Common myeloid progenitor, CD34-positive (primary cell): ENCODE measurements around the gene KLHL29.

ENCODE experiments used
- CTCF ChIA-PET: fragments of 350-600 bp; sonication (Branson Sonifier 250); formaldehyde crosslinking; loops from one replicate; lab custom pipeline; 2021; ENCODE audit warnings: antibody characterized with exemption; lab: Charles Lee
- POLR2A ChIA-PET: fragments of 350-600 bp; sonication (Branson Sonifier 250); formaldehyde crosslinking; loops from one replicate; lab custom pipeline; 2021; ENCODE audit warnings: antibody characterized with exemption; lab: Charles Lee
- DNase-seq, 3 donors: peaks; one replicate each; pipeline versions ENCODE4 v3.0.0 to v3.0.0-alpha.2; 2013
- H3K27ac ChIP-seq, 2 experiments: 1 replicate in 1 of 2; 2 replicates in 1 of 2; pipeline ENCODE4 v1.7.0; 2013; ENCODE audit warnings: inconsistent platforms in 2 of 2, low read length in 2 of 2, mild to moderate bottlenecking in 2 of 2, low read depth in 1 of 2, moderate library complexity in 1 of 2; ENCODE audit not compliant: severe bottlenecking in 2 of 2, insufficient read depth in 1 of 2, poor library complexity in 1 of 2
- H3K27me3 ChIP-seq, 5 experiments: replicated peaks in 2 of 5; 1 replicate in 3 of 5; 2 replicates in 2 of 5; pipeline versions ENCODE4 v1.6.1 to v1.7.0; 2013; ENCODE audit warnings: low read length in 4 of 5, mild to moderate bottlenecking in 2 of 5, moderate library complexity in 2 of 5, inconsistent platforms in 1 of 5; ENCODE audit not compliant: insufficient read depth in 5 of 5, control insufficient read depth in 4 of 5
- H3K36me3 ChIP-seq, 4 experiments: 1 replicate in 2 of 4; 2 replicates in 2 of 4; pipeline versions ENCODE4 v1.6.1 to v1.7.0; 2013; ENCODE audit warnings: low read length in 3 of 4, control low read depth in 1 of 4, mild to moderate bottlenecking in 1 of 4; ENCODE audit not compliant: control insufficient read depth in 4 of 4, insufficient read depth in 4 of 4
- H3K4me1 ChIP-seq, 4 experiments: 1 replicate in 3 of 4; 2 replicates in 1 of 4; pipeline versions ENCODE4 v1.6.1 to v1.7.1; 2013; ENCODE audit warnings: low read length in 3 of 4, mild to moderate bottlenecking in 3 of 4, control low read depth in 1 of 4, inconsistent platforms in 1 of 4, moderate library complexity in 1 of 4; ENCODE audit not compliant: control insufficient read depth in 4 of 4, insufficient read depth in 4 of 4; ENCODE audit errors: control extremely low read depth in 1 of 4
- H3K4me3 ChIP-seq, 7 experiments: 1 replicate in 4 of 7; 2 replicates in 3 of 7; pipeline versions ENCODE4 v1.5.1 to v1.7.0; 2013; ENCODE audit warnings: mild to moderate bottlenecking in 7 of 7, low read length in 6 of 7, moderate library complexity in 6 of 7, inconsistent platforms in 2 of 7, low read depth in 2 of 7, control low read depth in 1 of 7; ENCODE audit not compliant: insufficient read depth in 4 of 7, control insufficient read depth in 1 of 7; ENCODE audit errors: extremely low read depth in 1 of 7
- H3K9me3 ChIP-seq, 5 experiments: 1 replicate in 4 of 5; 2 replicates in 1 of 5; pipeline versions ENCODE4 v1.6.1 to v1.7.1; 2013; ENCODE audit warnings: low read length in 4 of 5, mild to moderate bottlenecking in 2 of 5, inconsistent platforms in 1 of 5, low read depth in 1 of 5, moderate library complexity in 1 of 5; ENCODE audit not compliant: control insufficient read depth in 4 of 5, insufficient read depth in 2 of 5; ENCODE audit errors: control extremely low read depth in 1 of 5
- WGBS: methylation state at CpG from one replicate; pipeline ENCODE4 v1.1.5; 2013; ENCODE audit not compliant: insufficient coverage; 5-methylcytosine and 5-hydroxymethylcytosine counted together

The KLHL29 gene

DNA sequence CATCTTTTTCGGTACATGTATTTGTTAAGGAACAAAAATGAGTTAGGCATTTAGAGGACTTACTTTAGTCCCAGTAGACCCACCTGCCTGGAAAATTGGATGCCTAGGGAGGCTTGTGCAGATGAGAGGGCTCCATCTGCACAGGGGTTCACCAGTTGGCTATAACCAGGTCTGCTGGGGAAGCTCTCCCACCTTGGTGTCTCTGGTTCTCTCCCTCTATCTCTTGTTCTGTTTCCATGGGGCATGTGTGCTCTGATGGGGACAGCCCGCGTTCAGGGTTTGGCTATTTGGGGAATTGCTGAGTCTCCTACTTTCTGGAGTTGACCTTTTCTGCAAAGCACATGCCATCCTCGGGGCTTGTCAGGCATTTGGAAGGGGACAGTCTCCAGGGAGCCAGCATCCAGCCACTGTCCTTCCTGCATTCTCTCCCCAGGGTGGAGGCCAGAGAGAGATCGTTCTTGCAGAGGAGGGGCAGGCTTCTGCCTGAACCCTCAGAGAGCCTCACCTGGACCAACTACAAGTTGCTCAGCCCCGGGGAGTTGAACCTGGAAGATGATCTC lies 157.3 kb downstream of the KLHL29 start:
- WGBS = 95% methylated on average over 6 of the region's 6 CpGs
- POLR2A ChIA-PET = no interaction called here
- CTCF ChIA-PET = no interaction called here
- H3K27me3 ChIP-seq = peaks cover 0 to 31% (median 14%) of the 10 kb centered on the region in 5 experiments
- H3K9me3 ChIP-seq = no peaks in the 10 kb centered on the region
- H3K36me3 ChIP-seq = no peaks in the 10 kb centered on the region
- H3K4me3 ChIP-seq = no peak overlapping the region
- peaks cover 0 to 8% (median 0%) of the 10 kb centered on the region in 4 experiments for H3K4me1 ChIP-seq
- no peak overlapping the region for H3K27ac ChIP-seq
- DNase-seq = no peak

DNA sequence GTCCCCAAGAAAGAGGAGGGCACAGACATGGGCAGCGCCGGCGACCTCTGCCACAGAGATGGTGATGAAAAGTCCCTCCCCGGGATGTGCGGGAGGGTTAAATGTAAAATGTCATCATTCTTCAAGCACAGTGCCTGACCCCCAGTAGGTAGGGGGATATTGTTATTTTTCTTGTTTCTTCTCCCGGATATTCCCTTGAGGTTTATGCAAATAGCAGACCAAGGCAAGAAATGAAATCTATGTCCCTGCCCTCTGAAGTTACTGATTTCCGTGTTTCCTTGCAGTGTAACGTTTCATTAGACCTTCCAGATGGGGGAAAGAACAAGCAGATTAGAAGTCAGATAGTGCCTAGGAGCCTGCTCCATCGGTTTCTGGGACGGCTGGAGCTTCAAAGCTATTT lies 158.3 kb downstream of the KLHL29 start:
- H3K27ac ChIP-seq = no peak overlapping the region
- H3K9me3 ChIP-seq = no peaks in the 10 kb centered on the region
- H3K4me3 ChIP-seq = no peak overlapping the region
- H3K27me3 ChIP-seq = peaks cover 0 to 29% (median 14%) of the 10 kb centered on the region in 5 experiments
- H3K4me1 ChIP-seq = peaks cover 0 to 8% (median 0%) of the 10 kb centered on the region in 4 experiments
- 89% methylated on average over 8 of the region's 10 CpGs for WGBS
- DNase-seq = no peak
- CTCF ChIA-PET = no interaction called here
- no peaks in the 10 kb centered on the region for H3K36me3 ChIP-seq
- POLR2A ChIA-PET = no interaction called here

GRCh38 chr2:23543728-23544127 lies 158.7 kb downstream of the KLHL29 start:
- Histone ChIP-seq H3K4me3 (no peak overlapping the region), H3K27ac (no peak overlapping the region), H3K27me3 (peaks cover 0 to 30% (median 14%) of the 10 kb centered on the region in 5 experiments), H3K36me3 (no peaks in the 10 kb centered on the region), H3K9me3 (no peaks in the 10 kb centered on the region), H3K4me1 (peaks cover 0 to 8% (median 0%) of the 10 kb centered on the region in 4 experiments)
- ChIA-PET POLR2A (no interaction called here), CTCF (interaction anchor here (1.9 kb wide), 1 partner anchor 23 kb away, joined by 5 read pairs; no protein-coding TSS in a partner anchor)
- DNase-seq = no peak
- WGBS = 85% methylated on average over 6 of the region's 9 CpGs

DNA sequence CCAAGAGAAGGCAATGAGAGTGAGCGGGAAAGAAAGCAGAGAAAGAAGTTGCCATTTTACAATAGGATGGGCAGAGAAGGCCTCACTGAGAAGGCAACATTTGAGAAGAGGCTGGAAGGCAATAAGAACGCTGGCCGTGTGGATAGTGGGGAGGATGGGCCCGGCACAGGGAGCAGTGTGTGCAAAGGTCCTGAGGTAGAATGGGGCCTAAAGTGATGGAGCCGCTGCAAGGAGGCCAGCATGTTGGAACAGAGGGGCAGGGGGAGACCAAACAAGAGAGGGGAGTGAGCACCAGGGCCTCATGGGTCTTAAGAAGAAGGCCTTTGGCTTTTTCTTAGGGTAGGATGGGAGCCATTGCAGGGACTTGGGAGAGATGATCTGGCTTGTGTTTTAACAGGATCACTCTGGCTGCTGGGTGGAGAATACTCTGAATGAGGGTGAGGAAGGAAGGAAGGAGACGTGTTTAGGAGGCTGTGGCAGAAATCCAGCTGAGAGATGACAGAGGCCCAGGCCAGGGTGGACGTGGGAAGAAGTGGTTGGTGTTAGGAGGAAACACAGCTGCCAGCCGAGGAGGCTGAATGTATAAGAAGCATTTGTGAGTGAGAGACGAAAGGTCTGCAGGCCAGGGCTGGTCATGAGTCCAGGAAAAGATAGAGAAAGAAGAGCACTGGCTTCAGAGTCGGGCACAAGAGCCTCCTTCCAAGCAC lies 159.8 kb downstream of the KLHL29 start:
- Histone ChIP-seq H3K36me3 (no peaks in the 10 kb centered on the region), H3K27me3 (peaks cover 0 to 36% (median 14%) of the 10 kb centered on the region in 5 experiments), H3K4me1 (peaks cover 0 to 10% (median 0%) of the 10 kb centered on the region in 4 experiments), H3K4me3 (no peak overlapping the region), H3K9me3 (no peaks in the 10 kb centered on the region), H3K27ac (no peak overlapping the region)
- WGBS = 71% methylated on average over 10 of the region's 10 CpGs
- ChIA-PET CTCF (interaction anchor here (1.8 to 1.9 kb wide), 2 partner anchors 12 to 22 kb away, joined by 5 read pairs; no protein-coding TSS in a partner anchor), POLR2A (no interaction called here)
- no peak for DNase-seq

DNA sequence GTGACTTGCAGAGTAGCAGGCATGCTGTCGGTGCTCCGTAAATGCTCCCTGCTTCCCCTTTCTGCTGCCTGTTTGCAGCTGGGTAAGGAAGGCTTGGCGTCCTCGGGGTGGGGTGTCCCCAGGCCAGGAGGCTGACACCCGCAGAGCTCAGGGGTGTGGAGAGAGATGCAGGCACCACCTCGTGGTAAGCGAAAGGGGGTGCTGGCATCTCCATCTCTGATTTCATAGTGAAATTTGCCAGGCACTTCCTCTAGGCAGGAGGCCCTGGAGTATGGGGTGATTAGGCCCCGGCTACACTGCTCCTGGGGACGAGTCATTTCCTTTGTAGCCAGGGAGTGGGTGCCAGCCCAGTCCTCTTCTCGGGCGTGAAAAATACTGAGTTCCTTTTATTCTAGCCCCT lies 160.4 kb downstream of the KLHL29 start:
- ChIA-PET CTCF (interaction anchor here (1.8 to 1.9 kb wide), 2 partner anchors 13 to 21 kb away, joined by 5 read pairs; no protein-coding TSS in a partner anchor), POLR2A (no interaction called here)
- H3K9me3 ChIP-seq = no peaks in the 10 kb centered on the region
- 26% methylated on average over 10 of the region's 11 CpGs for WGBS
- no peaks in the 10 kb centered on the region for H3K36me3 ChIP-seq
- H3K27ac ChIP-seq = no peak overlapping the region
- H3K27me3 ChIP-seq = peaks cover 0 to 40% (median 14%) of the 10 kb centered on the region in 5 experiments
- peaks cover 0 to 14% (median 0%) of the 10 kb centered on the region in 4 experiments for H3K4me1 ChIP-seq
- H3K4me3 ChIP-seq = no peak overlapping the region
- DNase-seq = peak; percentile 49 to 67 (median 63)

GRCh38 chr2:23545811-23546210 lies 160.8 kb downstream of the KLHL29 start:
- H3K9me3 ChIP-seq = no peaks in the 10 kb centered on the region
- 100% methylated on average over 3 of the region's 3 CpGs for WGBS
- peaks cover 0 to 14% (median 0%) of the 10 kb centered on the region in 4 experiments for H3K4me1 ChIP-seq
- H3K27me3 ChIP-seq = peaks cover 0 to 42% (median 13%) of the 10 kb centered on the region in 5 experiments
- ChIA-PET CTCF (interaction anchor here (1.5 to 1.9 kb wide), 3 partner anchors 13 to 21 kb away, joined by 3 to 5 read pairs (median 5); no protein-coding TSS in a partner anchor), POLR2A (no interaction called here)
- no peaks in the 10 kb centered on the region for H3K36me3 ChIP-seq
- H3K4me3 ChIP-seq = no peak overlapping the region
- no peak overlapping the region for H3K27ac ChIP-seq
- DNase-seq = no peak

GRCh38 chr2:23546913-23547312 lies 161.9 kb downstream of the KLHL29 start:
- POLR2A ChIA-PET = no interaction called here

More at GRCh38 chr2:23546913-23547312, 161.9 kb downstream of the KLHL29 start:
- Histone ChIP-seq H3K36me3 (no peaks in the 10 kb centered on the region), H3K27me3 (peaks cover 0 to 43% (median 9%) of the 10 kb centered on the region in 5 experiments), H3K27ac (no peak overlapping the region), H3K4me3 (no peak overlapping the region), H3K9me3 (no peaks in the 10 kb centered on the region), H3K4me1 (peaks cover 0 to 14% (median 0%) of the 10 kb centered on the region in 4 experiments)
- CTCF ChIA-PET = interaction anchor here (1.5 kb wide), 1 partner anchor 20 kb away, joined by 3 read pairs; no protein-coding TSS in a partner anchor
- no peak for DNase-seq
- 94% methylated on average over 12 of the region's 13 CpGs for WGBS
